ENCODE measurements around the gene RNF223. TPM values are rescaled to one million over a fixed set of nuclear protein-coding genes. Genes with fewer than 3 reads are reported as not detected.

The RNF223 gene
- total RNA-seq, 1 experiment from 2014 or later: 147 TPM

- no peaks in the 10 kb centered on the region for H3K9me2 ChIP-seq (replicated peaks; ENCODE audit: low read length)
- peak overlapping the region; percentile 74 for H3K4me3 ChIP-seq (ENCODE audit: low read length)
- POLR2A ChIA-PET (ENCODE audit: unreplicated experiment): no interaction called here
- H4K20me1 ChIP-seq (ENCODE audit: low read length): peaks cover 18% of the 10 kb centered on the region
- no peak overlapping the region for H2AFZ ChIP-seq (ENCODE audit: low read length)
- H3K79me2 ChIP-seq (ENCODE audit: low read length): peaks cover 26% of the 10 kb centered on the region
- no peaks in the 10 kb centered on the region for H3K27me3 ChIP-seq (ENCODE audit: low read length)
- no peaks in the 10 kb centered on the region; the same call in 1 of the 2 replicates for H3K36me3 ChIP-seq (ENCODE audit: low read depth, low read length)
- CTCF ChIA-PET: no interaction called here
- H3K27ac ChIP-seq (ENCODE audit: low read length): peak overlapping the region; percentile 90
- H3K4me1 ChIP-seq (ENCODE audit: insufficient read depth, low read length): peaks cover 50% of the 10 kb centered on the region
- peak overlapping the region; percentile 73; the same call in 1 of the 2 replicates for H3K9ac ChIP-seq (ENCODE audit: low read length)
- H3F3A ChIP-seq (ENCODE audit: low read length, unreplicated experiment): no peaks in the 10 kb centered on the region
- intact Hi-C loops (cut with micrococcal nuclease): no loop called here
- no TSS peak for BruUV-seq (replicated peaks)
- no peak for DNase-seq
- ATAC-seq: no peak
- peak overlapping the region; percentile 93 for H3K4me2 ChIP-seq (ENCODE audit: low read length)
- TF ChIP-seq EZH2phosphoT487 (IDR thresholded peaks at IDR 0.05; ENCODE audit: borderline replicate concordance, low read length) (no peak), EZH2 (IDR thresholded peaks at IDR 0.05; ENCODE audit: low read length, unreplicated experiment) (no peak), CTCF (conservative IDR thresholded peaks at IDR 0.05; ENCODE audit: low read depth, low read length) (no peak)
- no peaks in the 10 kb centered on the region for H3K9me3 ChIP-seq (ENCODE audit: low read length)
These were observed 1.7 kb downstream of the RNF223 start for GRCh38 chr1:1072299-1072848.

DNA sequence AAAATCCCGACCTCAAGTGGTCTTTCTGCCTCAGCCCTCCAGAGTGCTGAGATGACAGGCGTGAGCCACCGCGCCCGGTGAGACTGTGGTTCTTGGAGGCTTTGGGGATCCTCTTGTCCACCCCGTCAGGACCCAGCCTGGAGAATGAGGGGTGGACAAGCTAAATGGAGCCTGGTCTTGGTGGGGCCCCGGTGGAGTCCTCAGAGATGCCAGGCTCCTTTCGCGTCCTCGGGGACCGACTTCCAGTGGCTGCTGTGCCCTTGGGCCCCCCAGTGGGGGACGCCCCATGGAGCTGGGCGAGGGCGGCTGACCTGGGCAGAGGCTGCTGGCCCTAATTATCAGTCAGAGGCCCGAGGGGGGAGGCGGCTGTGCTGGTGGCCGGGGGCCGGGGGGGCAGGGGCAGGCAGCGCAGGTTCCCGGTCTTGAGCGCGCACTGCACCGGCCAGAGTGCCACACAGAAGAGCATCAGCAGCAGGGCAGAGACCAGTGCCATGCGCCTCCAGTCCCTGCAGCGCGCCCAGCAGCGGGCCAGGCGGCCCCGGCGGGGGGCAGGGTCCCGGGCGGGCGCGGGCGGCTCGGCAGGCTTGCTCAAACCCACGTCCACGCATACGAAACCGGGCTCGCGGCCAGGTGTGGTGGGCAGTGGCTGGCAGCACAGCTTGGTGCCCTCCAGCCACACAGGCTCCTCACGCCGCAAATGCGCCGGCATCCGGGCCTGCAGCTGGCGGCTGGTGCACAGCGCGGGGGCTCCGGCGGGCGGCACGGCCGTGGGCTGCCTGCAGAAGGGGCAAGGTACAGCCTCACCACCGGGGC is 2.4 kb downstream of the RNF223 start:
- H4K20me1 ChIP-seq (ENCODE audit: low read length): peaks cover 18% of the 10 kb centered on the region
- CTCF ChIA-PET: no interaction called here
- TF ChIP-seq EZH2phosphoT487 (IDR thresholded peaks at IDR 0.05; ENCODE audit: borderline replicate concordance, low read length) (no peak), CTCF (conservative IDR thresholded peaks at IDR 0.05; ENCODE audit: low read depth, low read length) (no peak), EZH2 (IDR thresholded peaks at IDR 0.05; ENCODE audit: low read length, unreplicated experiment) (no peak)
- no TSS peak for BruUV-seq (replicated peaks)
- H3K9ac ChIP-seq (ENCODE audit: low read length): no peak overlapping the region
- POLR2A ChIA-PET (ENCODE audit: unreplicated experiment): no interaction called here
- no peak overlapping the region for H2AFZ ChIP-seq (ENCODE audit: low read length)
- H3K9me2 ChIP-seq (replicated peaks; ENCODE audit: low read length): no peaks in the 10 kb centered on the region
- intact Hi-C loops (cut with micrococcal nuclease): no loop called here
- H3K9me3 ChIP-seq (ENCODE audit: low read length): no peaks in the 10 kb centered on the region
- no peaks in the 10 kb centered on the region for H3K27me3 ChIP-seq (ENCODE audit: low read length)
- H3K4me2 ChIP-seq (ENCODE audit: low read length): peak overlapping the region; percentile 93; the same call in 1 of the 2 replicates
- H3F3A ChIP-seq (ENCODE audit: low read length, unreplicated experiment): peaks cover 1% of the 10 kb centered on the region
- 0 out of 2 replicates have a peak overlapping the region, but pooled peaks have one; percentile 74 for H3K4me3 ChIP-seq (ENCODE audit: low read length)
- no peaks in the 10 kb centered on the region; the same call in 1 of the 2 replicates for H3K36me3 ChIP-seq (ENCODE audit: low read depth, low read length)
- no peak for ATAC-seq
- DNase-seq: no peak
- H3K4me1 ChIP-seq (ENCODE audit: insufficient read depth, low read length): peaks cover 57% of the 10 kb centered on the region
- H3K79me2 ChIP-seq (ENCODE audit: low read length): peaks cover 26% of the 10 kb centered on the region
- H3K27ac ChIP-seq (ENCODE audit: low read length): no peak overlapping the region
